SK-N-SH treated with all-trans-retinoic acid at 6 μM for 48 hours (cell line): ENCODE measurements around the gene SDC3.

ENCODE experiments used
- ATAC-seq: fragments of 200-7000 bp; cut with Tn5 transposase; 3 replicates; pipeline ENCODE4 v1.9.1; 2020; ENCODE audit warnings: mild to moderate bottlenecking, moderate library complexity
- ARNTL ChIP-seq: fragments of 450-650 bp; formaldehyde crosslinking; IDR thresholded peaks from 2 replicates; pipeline ENCODE4 v1.5.0; 2020; ENCODE audit warnings: low read depth, mild to moderate bottlenecking, moderate library complexity, borderline replicate concordance
- BACH2 ChIP-seq: fragments of 250-450 bp; sonication (Bioruptor Pico); IDR thresholded peaks from 2 replicates; pipeline ENCODE4 v1.9.0; 2021; ENCODE audit warnings: mild to moderate bottlenecking, borderline replicate concordance
- CSDC2 ChIP-seq: fragments of 250-450 bp; sonication (Bioruptor Pico); IDR thresholded peaks from 2 replicates; pipeline ENCODE4 v1.5.0; 2020; ENCODE audit warnings: mild to moderate bottlenecking, moderate library complexity
- ESRRG ChIP-seq: fragments of 250-450 bp; sonication (Bioruptor Pico); IDR thresholded peaks from 2 replicates; pipeline ENCODE4 v1.6.1; 2021; ENCODE audit warnings: mild to moderate bottlenecking
- GLIS3 ChIP-seq: fragments of 250-450 bp; sonication (Bioruptor Pico); IDR thresholded peaks from 2 replicates; pipeline ENCODE4 v1.5.0; 2020; ENCODE audit warnings: mild to moderate bottlenecking, moderate library complexity
- ISL1 ChIP-seq: fragments of 250-450 bp; sonication (Bioruptor Pico); IDR thresholded peaks from 2 replicates; pipeline ENCODE4 v2.1.2; 2022; ENCODE audit warnings: mild to moderate bottlenecking, moderate library complexity
- OSR1 ChIP-seq: fragments of 250-450 bp; sonication (Bioruptor Pico); IDR thresholded peaks from 2 replicates; pipeline ENCODE4 v1.8.0; 2022; ENCODE audit warnings: moderate library complexity, mild to moderate bottlenecking, inconsistent platforms
- PATZ1 ChIP-seq: fragments of 250-450 bp; sonication (Bioruptor Pico); IDR thresholded peaks from 2 replicates; pipeline ENCODE4 v1.8.0; 2020; ENCODE audit warnings: mild to moderate bottlenecking, moderate library complexity, borderline replicate concordance
- POU6F1 ChIP-seq: fragments of 250-450 bp; sonication (Bioruptor Pico); IDR thresholded peaks from 2 replicates; pipeline ENCODE4 v1.8.0; 2021; ENCODE audit warnings: low read depth, mild to moderate bottlenecking, moderate library complexity, borderline replicate concordance
- PPARA ChIP-seq: fragments of 250-450 bp; sonication (Bioruptor Pico); IDR thresholded peaks from 2 replicates; pipeline ENCODE4 v1.5.0; 2020; ENCODE audit warnings: mild to moderate bottlenecking, borderline replicate concordance
- RARB ChIP-seq: fragments of 250-450 bp; sonication (Bioruptor Pico); IDR thresholded peaks from 2 replicates; pipeline ENCODE4 v1.8.0; 2021; ENCODE audit warnings: mild to moderate bottlenecking, moderate library complexity
- SNAI2 ChIP-seq: fragments of 250-450 bp; sonication (Bioruptor Pico); IDR thresholded peaks from 2 replicates; pipeline ENCODE4 v1.5.0; 2020; ENCODE audit warnings: mild to moderate bottlenecking, moderate library complexity
- TCF4 ChIP-seq: fragments of 250-450 bp; sonication (Bioruptor Pico); IDR thresholded peaks from 2 replicates; pipeline ENCODE4 v1.8.0; 2021; ENCODE audit warnings: mild to moderate bottlenecking, moderate library complexity, borderline replicate concordance
- TOX ChIP-seq: fragments of 250-450 bp; sonication (Bioruptor Pico); IDR thresholded peaks from 2 replicates; pipeline ENCODE4 v1.8.0; 2021; ENCODE audit warnings: mild to moderate bottlenecking, moderate library complexity, borderline replicate concordance
- ZC3H10 ChIP-seq: fragments of 250-450 bp; sonication (Bioruptor Pico); IDR thresholded peaks from 2 replicates; pipeline ENCODE4 v1.5.1; 2021; ENCODE audit warnings: mild to moderate bottlenecking, moderate library complexity
- ZFP3 ChIP-seq: fragments of 250-450 bp; sonication (Bioruptor Pico); IDR thresholded peaks from 2 replicates; pipeline ENCODE4 v1.5.0; 2020; ENCODE audit warnings: mild to moderate bottlenecking, moderate library complexity
- ZFP30 ChIP-seq: fragments of 450-650 bp; formaldehyde crosslinking; IDR thresholded peaks from 2 replicates; pipeline ENCODE4 v1.5.0; 2022; ENCODE audit warnings: mild to moderate bottlenecking, moderate library complexity
- ZNF565 ChIP-seq: fragments of 450-650 bp; formaldehyde crosslinking; conservative IDR thresholded peaks from 2 replicates; pipeline ENCODE4 v1.5.0; 2020; ENCODE audit warnings: low read depth, mild to moderate bottlenecking, moderate library complexity
- ZNF70 ChIP-seq: fragments of 450-650 bp; formaldehyde crosslinking; IDR thresholded peaks from 2 replicates; pipeline ENCODE4 v1.5.0; 2020; ENCODE audit warnings: mild to moderate bottlenecking, moderate library complexity
- ZNF8 ChIP-seq: fragments of 450-650 bp; formaldehyde crosslinking; IDR thresholded peaks from 2 replicates; pipeline ENCODE4 v1.5.0; 2020; ENCODE audit warnings: mild to moderate bottlenecking, moderate library complexity
- TF ChIP-seq, protein P1 (sequence below): fragments of 250-450 bp; sonication (Bioruptor Pico); IDR thresholded peaks from 2 replicates; pipeline ENCODE4 v1.5.1; 2021; ENCODE audit warnings: mild to moderate bottlenecking, moderate library complexity
- TF ChIP-seq, protein P2 (sequence below): fragments of 250-450 bp; sonication (Bioruptor Pico); IDR thresholded peaks from 2 replicates; pipeline ENCODE4 v1.5.0; 2020; ENCODE audit warnings: mild to moderate bottlenecking, moderate library complexity
- TF ChIP-seq, protein P3 (sequence below): fragments of 250-450 bp; sonication (Bioruptor Pico); IDR thresholded peaks from 2 replicates; pipeline ENCODE4 v1.5.1; 2020; ENCODE audit warnings: low read depth, mild to moderate bottlenecking, moderate library complexity

The SDC3 gene

DNA sequence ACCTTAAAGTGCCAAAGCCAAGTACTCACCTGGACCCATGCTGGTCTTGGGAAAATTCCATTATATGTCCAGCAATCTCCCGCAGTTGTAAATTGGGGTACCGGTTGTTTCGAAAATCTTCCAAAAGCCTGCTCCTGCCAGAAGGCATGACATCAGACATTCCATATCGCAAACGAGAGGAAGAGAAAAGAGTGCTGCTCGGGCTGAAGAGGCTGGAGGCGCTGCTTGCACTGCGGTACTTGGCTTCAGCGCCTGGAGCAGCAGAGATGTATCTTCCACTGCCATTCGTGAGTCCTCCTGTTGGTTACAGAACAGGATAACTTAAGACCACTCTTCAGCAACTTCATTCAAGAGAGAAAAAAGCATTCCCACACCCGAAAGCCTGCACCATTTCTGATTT lies 45.1 kb upstream of the SDC3 start:
- TF ChIP-seq, protein P1, sequence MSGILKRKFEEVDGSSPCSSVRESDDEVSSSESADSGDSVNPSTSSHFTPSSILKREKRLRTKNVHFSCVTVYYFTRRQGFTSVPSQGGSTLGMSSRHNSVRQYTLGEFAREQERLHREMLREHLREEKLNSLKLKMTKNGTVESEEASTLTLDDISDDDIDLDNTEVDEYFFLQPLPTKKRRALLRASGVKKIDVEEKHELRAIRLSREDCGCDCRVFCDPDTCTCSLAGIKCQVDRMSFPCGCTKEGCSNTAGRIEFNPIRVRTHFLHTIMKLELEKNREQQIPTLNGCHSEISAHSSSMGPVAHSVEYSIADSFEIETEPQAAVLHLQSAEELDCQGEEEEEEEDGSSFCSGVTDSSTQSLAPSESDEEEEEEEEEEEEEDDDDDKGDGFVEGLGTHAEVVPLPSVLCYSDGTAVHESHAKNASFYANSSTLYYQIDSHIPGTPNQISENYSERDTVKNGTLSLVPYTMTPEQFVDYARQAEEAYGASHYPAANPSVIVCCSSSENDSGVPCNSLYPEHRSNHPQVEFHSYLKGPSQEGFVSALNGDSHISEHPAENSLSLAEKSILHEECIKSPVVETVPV (CRISPR knock-in tag) = no peak
- no peak for TF ChIP-seq PATZ1 (CRISPR knock-in tag)
- TF ChIP-seq ESRRG (CRISPR knock-in tag) = no peak
- TF ChIP-seq BACH2 (CRISPR knock-in tag) = no peak
- TF ChIP-seq ZFP3 (CRISPR knock-in tag) = no peak
- no peak for TF ChIP-seq ZC3H10 (CRISPR knock-in tag)
- TF ChIP-seq, protein P2, sequence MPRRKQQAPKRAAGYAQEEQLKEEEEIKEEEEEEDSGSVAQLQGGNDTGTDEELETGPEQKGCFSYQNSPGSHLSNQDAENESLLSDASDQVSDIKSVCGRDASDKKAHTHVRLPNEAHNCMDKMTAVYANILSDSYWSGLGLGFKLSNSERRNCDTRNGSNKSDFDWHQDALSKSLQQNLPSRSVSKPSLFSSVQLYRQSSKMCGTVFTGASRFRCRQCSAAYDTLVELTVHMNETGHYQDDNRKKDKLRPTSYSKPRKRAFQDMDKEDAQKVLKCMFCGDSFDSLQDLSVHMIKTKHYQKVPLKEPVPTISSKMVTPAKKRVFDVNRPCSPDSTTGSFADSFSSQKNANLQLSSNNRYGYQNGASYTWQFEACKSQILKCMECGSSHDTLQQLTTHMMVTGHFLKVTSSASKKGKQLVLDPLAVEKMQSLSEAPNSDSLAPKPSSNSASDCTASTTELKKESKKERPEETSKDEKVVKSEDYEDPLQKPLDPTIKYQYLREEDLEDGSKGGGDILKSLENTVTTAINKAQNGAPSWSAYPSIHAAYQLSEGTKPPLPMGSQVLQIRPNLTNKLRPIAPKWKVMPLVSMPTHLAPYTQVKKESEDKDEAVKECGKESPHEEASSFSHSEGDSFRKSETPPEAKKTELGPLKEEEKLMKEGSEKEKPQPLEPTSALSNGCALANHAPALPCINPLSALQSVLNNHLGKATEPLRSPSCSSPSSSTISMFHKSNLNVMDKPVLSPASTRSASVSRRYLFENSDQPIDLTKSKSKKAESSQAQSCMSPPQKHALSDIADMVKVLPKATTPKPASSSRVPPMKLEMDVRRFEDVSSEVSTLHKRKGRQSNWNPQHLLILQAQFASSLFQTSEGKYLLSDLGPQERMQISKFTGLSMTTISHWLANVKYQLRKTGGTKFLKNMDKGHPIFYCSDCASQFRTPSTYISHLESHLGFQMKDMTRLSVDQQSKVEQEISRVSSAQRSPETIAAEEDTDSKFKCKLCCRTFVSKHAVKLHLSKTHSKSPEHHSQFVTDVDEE (CRISPR knock-in tag) = no peak
- no peak for TF ChIP-seq TOX
- no peak for TF ChIP-seq ZNF565 (CRISPR knock-in tag)
- no peak for TF ChIP-seq GLIS3 (CRISPR knock-in tag)
- TF ChIP-seq ZNF70 (CRISPR knock-in tag) = no peak
- TF ChIP-seq PPARA = no peak
- no peak for TF ChIP-seq ZFP30 (CRISPR knock-in tag)
- TF ChIP-seq, protein P3, sequence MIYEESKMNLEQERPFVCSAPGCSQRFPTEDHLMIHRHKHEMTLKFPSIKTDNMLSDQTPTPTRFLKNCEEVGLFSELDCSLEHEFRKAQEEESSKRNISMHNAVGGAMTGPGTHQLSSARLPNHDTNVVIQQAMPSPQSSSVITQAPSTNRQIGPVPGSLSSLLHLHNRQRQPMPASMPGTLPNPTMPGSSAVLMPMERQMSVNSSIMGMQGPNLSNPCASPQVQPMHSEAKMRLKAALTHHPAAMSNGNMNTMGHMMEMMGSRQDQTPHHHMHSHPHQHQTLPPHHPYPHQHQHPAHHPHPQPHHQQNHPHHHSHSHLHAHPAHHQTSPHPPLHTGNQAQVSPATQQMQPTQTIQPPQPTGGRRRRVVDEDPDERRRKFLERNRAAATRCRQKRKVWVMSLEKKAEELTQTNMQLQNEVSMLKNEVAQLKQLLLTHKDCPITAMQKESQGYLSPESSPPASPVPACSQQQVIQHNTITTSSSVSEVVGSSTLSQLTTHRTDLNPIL (CRISPR knock-in tag) = no peak
- TF ChIP-seq SNAI2 = no peak
- no peak for TF ChIP-seq TCF4
- TF ChIP-seq OSR1 (CRISPR knock-in tag) = no peak
- TF ChIP-seq POU6F1 = no peak
- TF ChIP-seq RARB = no peak
- TF ChIP-seq ISL1 (CRISPR knock-in tag) = no peak
- no peak for ATAC-seq

DNA sequence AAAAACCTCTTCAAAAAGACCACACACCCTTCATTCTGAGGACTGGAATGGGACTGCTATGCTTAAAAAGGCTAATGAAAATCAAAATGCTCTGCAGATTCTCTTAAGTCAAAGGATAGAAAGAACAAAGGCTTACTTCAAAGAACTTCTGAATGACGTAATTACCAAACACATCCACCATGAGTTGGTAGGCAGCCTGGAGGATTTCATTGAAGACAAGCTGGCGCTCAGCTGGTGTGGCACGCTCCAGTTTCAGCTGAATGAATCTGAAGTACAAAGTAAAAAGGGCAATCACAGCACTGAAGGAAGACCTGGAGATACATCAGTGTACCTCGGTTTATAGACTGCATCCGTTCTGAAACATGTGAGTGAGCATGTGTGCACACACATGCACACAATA lies 43.5 kb upstream of the SDC3 start:
- ATAC-seq = no peak
- no peak for TF ChIP-seq GLIS3 (CRISPR knock-in tag)
- no peak for TF ChIP-seq SNAI2
- TF ChIP-seq CSDC2 = no peak
- no peak for TF ChIP-seq TCF4
- no peak for TF ChIP-seq ZNF8
- TF ChIP-seq PPARA = no peak
- TF ChIP-seq ZNF70 (CRISPR knock-in tag) = no peak
- TF ChIP-seq, protein P1 (CRISPR knock-in tag) = no peak
- no peak for TF ChIP-seq TOX
- no peak for TF ChIP-seq OSR1 (CRISPR knock-in tag)
- no peak for TF ChIP-seq ARNTL (CRISPR knock-in tag)
- no peak for TF ChIP-seq ZNF565 (CRISPR knock-in tag)
